Type B pancreatic cell (in vitro differentiated cells): Measurements from ENCODE around the gene TANGO6. TPM values are rescaled to one million over a fixed set of nuclear protein-coding genes. Genes with fewer than 3 reads are reported as not detected.

Experiments
- DNase-seq: peaks from one replicate; pipeline ENCODE4 v3.0.0; 2021; ENCODE audit warnings: mixed read lengths; ENCODE audit not compliant: unreplicated experiment; ENCODE audit errors: extremely low spot score
- H3K27ac Mint-ChIP-seq: 2 replicates; pipeline ENCODE4 v1.8.0; 2021; ENCODE audit warnings: mild to moderate bottlenecking, mixed read lengths
- H3K27me3 Mint-ChIP-seq: 2 replicates; pipeline ENCODE4 v1.8.0; 2021; ENCODE audit warnings: mixed read lengths
- H3K36me3 Mint-ChIP-seq: 2 replicates; pipeline ENCODE4 v1.8.0; 2021; ENCODE audit warnings: mixed read lengths
- H3K4me1 Mint-ChIP-seq: one replicate; pipeline ENCODE4 v1.8.0; 2021; ENCODE audit warnings: mixed read lengths; ENCODE audit not compliant: unreplicated experiment
- H3K4me3 Mint-ChIP-seq: 2 replicates; pipeline ENCODE4 v1.8.0; 2021; ENCODE audit warnings: mild to moderate bottlenecking, mixed read lengths
- H3K9me3 Mint-ChIP-seq: 2 replicates; pipeline ENCODE4 v1.8.0; 2021; ENCODE audit warnings: mixed read lengths
- CTCF ChIP-seq: fragments of 200-600 bp; sonication (generic); conservative IDR thresholded peaks from 2 replicates; pipeline ENCODE4 v1.5.0; 2021; ENCODE audit warnings: antibody characterized with exemption, mild to moderate bottlenecking
- total RNA-seq: library from RNA; stranded (reverse); gene quantifications from 2 replicates; pipeline ENCODE4 v1.2.1, GENCODE V29; 2021; ENCODE audit warnings: low replicate concordance

The TANGO6 gene
- total RNA-seq, 1 donor from 2014 or later = 13.0 TPM

DNA sequence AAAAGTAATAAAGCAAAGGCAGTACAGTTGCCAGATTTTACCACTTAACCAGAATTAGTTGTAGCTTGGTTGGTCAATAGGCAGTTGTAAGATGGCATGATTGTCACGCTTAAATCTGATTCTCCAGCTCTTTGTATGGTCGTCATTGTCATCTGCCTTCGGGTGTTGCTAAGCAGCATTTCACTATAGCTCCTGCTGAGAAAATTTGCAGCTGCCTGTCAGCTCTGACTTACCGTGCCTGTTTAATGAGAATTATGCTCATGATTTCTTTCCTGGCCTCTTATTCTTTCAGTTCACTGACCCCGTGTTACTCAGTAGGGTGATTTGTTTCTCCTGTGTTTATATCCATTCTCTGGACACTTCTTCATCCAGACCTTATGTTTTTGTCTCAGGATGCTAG is 66.7 kb downstream of the TANGO6 start:
- Mint-ChIP-seq H3K4me1 (peaks cover 10% of the 10 kb centered on the region), H3K36me3 (no peaks in the 10 kb centered on the region), H3K9me3 (no peaks in the 10 kb centered on the region), H3K27ac (no peak overlapping the region), H3K27me3 (no peaks in the 10 kb centered on the region), H3K4me3 (no peak overlapping the region)
- no peak for DNase-seq
- no peak for TF ChIP-seq CTCF

- Mint-ChIP-seq H3K36me3 (no peaks in the 10 kb centered on the region), H3K4me1 (no peaks in the 10 kb centered on the region), H3K27me3 (no peaks in the 10 kb centered on the region), H3K9me3 (no peaks in the 10 kb centered on the region), H3K4me3 (no peak overlapping the region), H3K27ac (no peak overlapping the region)
- TF ChIP-seq CTCF = no peak
- DNase-seq = no peak
These were observed 72.3 kb downstream of the TANGO6 start for GRCh38 chr16:68915589-68915988.

DNA sequence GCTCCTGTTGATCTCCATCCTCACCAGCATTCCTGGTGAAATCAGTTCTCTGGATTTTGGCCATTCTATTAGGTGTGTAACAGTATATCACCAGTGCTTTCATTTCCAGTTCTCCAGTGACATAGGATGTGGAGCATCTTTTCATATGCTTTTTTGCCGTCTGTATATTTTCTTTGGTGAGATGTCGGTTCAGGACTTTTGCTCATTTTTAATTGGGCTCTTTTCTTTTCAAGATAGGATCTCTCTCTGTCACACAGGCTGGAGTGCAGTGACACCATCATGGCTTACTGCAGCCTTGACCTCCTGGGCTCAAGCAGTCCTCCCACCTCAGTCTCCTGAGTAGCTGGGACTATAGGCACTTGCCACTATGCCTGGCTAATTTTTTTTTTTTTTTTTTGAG is 74.2 kb downstream of the TANGO6 start:
- Mint-ChIP-seq H3K27ac (no peak overlapping the region), H3K36me3 (no peaks in the 10 kb centered on the region), H3K27me3 (no peaks in the 10 kb centered on the region), H3K4me1 (peaks cover 3% of the 10 kb centered on the region), H3K4me3 (no peak overlapping the region), H3K9me3 (no peaks in the 10 kb centered on the region)
- no peak for TF ChIP-seq CTCF
- no peak for DNase-seq

DNA sequence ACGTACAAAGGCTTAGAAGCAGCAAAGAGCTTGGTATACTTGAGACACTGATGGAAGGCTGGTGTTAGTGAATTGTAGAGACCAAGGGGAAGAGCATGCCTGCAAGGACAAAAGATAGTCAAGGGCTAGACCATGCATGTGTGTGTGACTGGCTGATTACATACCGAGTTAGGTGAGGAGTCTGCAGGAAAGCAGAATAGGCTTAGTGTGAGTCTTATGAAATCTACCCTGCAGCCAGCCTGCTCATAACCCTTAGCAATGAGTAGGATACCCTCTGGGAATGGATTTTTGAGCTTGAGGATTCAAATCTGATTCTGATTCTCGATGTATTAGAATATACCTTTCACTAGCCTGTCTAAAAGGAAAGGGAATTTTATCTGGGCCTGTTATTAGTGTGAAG is 77.0 kb downstream of the TANGO6 start:
- no peaks in the 10 kb centered on the region for H3K9me3 Mint-ChIP-seq
- no peak overlapping the region for H3K27ac Mint-ChIP-seq
- no peak overlapping the region for H3K4me3 Mint-ChIP-seq

GRCh38 chr16:68921637-68922036 is 78.3 kb downstream of the TANGO6 start:
- Mint-ChIP-seq H3K4me1 (peaks cover 3% of the 10 kb centered on the region), H3K27me3 (no peaks in the 10 kb centered on the region), H3K4me3 (no peak overlapping the region), H3K36me3 (peaks cover 3% of the 10 kb centered on the region), H3K9me3 (no peaks in the 10 kb centered on the region), H3K27ac (peak overlapping the region; percentile 71)
- TF ChIP-seq CTCF = no peak
- DNase-seq = no peak

More for the DNA sequence above, 77.0 kb downstream of the TANGO6 start:
- no peaks in the 10 kb centered on the region for H3K27me3 Mint-ChIP-seq
- H3K36me3 Mint-ChIP-seq = peaks cover 2% of the 10 kb centered on the region
- DNase-seq = no peak
- TF ChIP-seq CTCF = no peak
- H3K4me1 Mint-ChIP-seq = peaks cover 3% of the 10 kb centered on the region

GRCh38 chr16:68923116-68923515 is 79.8 kb downstream of the TANGO6 start:
- Mint-ChIP-seq H3K36me3 (peaks cover 11% of the 10 kb centered on the region), H3K4me3 (no peak overlapping the region), H3K27ac (peak overlapping the region; percentile 3), H3K27me3 (no peaks in the 10 kb centered on the region), H3K4me1 (peaks cover 3% of the 10 kb centered on the region), H3K9me3 (no peaks in the 10 kb centered on the region)
- no peak for TF ChIP-seq CTCF
- no peak for DNase-seq
